SHP77 treated with DMSO at 0.1 percent for 48 hours (cell line): ENCODE data around the gene SMARCC2.

Source experiments
- DNase-seq: peaks from one replicate; lab custom pipeline; 2025; lab: John Stamatoyannopoulos, UW

The SMARCC2 gene

DNA sequence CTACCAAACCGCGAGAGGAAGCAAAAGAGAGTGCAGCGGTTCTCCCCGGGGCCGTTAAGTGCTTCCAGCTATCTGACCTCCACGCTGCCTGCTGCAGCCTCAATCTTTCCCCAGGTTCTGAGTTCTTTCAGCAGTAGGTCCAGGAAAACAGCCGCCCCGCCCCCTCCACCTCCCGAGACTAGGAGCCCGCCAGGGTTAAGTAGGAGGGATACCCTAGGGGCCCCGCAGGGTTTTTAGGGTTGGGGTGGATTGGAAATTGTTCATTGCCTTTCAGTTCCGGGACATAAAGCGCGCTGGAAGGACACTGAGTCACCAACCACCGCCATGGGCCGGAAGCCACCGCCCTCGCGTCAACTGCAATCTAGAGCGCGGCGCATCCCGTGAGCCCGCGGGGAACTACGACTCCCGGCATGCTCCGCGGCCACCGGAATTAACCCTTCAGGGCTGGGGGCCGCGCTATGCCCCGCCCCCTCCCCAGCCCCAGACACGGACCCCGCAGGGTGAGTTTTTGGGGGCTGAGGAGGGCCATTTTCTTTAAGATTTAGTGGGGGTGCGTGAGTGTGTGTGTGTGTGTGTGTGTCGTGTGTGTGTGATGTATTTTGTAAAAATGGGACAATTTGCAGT, 37.0 kb downstream of the SMARCC2 start, which contains the start of gene MYL6B:
TSS of gene MYL6B (plus strand) at position 456 of the 624 bp plus-strand sequence. CDS start 1,332 bp downstream, outside the sequence.
- peak; percentile 78 for DNase-seq

DNA sequence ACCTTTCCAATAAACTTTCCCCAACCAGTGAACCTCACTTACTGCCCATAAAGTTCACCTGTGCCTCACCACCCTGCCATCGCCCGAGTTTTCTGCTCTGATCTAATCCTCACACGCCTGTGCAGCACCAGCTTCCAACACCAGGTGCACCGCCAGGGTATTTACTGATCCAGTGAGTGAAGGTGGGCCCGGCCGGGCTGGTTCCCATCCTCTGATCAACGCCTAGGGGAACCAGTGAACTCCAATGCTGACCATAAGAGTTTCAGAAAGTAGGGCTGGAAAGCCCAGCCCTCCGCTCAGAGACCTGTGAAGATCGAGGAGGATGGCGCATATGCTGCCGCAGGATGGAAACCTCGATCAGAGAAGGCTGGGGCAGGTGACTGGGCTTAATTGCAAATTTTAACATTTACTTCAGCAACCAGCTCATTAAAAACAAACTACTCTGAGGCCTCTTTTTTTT, 37.6 kb downstream of the SMARCC2 start:
- peak; percentile 64 for DNase-seq

DNA sequence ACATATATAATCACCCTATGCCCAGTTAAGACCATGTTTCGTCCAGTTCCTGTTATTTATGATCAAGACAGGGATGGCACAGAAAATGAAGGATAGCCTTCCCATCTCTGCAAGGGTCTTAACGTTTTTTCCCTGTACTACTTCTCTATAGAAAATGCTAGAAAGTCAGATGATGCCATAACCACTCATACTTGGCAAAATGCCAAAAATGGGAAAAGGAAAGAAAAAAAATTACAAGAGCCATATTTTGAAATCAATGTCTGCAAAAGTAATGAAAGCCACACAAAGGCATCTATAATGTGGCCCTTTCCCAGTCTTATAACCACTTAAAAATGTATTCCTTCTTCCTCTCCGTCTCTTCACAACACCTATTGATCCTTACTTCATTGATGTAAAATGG, 38.7 kb downstream of the SMARCC2 start:
- DNase-seq, result no peak

DNA sequence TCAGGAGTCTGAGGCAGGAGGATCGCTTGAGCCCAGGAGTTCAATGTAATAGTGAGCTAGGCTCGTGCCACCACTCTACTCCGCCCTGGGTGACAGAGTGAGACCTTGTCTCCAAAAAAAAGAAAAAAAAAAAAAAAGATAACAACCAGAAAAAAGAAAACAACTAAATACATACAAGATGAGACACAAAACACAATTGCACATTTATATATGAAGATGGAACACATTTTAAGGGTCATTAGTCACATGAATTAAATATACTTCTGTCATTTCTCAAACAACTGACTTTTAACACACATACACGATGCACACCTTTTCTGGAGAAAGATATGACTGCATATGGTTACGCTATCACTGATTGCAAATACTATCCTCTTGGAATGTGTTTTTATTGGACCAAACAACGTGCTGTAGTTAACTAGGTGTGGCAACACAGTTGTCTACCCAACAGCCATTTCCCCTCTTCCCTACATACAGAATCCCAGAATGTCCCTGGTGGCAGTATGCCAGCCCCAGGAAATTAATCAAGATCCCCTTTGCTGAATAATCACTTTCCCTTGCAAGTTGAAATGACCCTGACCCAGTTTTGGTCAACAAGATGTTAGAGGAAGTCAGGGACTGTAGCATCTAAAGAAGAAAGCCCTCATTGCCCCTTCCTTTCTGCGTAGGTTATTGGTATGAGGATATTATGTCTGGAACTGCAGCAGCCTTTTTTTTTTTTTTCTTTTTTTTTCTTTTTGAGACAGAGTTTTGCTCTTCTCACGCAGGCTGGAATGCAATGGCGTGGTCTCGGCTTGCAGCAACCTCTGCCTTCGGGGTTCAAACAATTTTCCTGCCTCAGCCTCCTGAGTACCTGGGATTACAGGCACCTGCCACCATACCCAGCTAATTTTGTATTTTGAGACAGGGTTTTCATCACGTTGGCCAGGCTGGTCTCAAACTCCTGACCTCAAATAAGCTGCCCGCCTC, 42.5 kb downstream of the SMARCC2 start:
- DNase-seq, result no peak

DNA sequence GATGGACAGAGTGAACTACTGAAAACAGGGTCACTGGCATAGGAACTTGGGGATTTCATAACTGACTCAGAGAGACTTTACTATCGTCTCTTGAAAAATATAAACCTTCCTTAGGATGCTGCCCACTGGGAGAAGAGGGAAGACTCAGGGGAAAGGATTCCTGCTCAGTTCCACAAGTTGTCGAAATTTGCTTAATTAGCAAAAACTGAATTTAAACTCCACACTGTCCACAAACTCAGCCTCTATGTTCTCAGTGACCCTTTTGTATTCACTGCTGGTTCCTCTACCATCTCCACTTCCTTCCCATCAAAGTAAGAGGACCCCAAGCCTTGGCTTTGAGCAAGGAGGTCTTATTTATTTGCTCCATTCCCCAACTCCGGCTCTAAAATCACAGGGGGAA, 44.1 kb downstream of the SMARCC2 start:
- no peak for DNase-seq

DNA sequence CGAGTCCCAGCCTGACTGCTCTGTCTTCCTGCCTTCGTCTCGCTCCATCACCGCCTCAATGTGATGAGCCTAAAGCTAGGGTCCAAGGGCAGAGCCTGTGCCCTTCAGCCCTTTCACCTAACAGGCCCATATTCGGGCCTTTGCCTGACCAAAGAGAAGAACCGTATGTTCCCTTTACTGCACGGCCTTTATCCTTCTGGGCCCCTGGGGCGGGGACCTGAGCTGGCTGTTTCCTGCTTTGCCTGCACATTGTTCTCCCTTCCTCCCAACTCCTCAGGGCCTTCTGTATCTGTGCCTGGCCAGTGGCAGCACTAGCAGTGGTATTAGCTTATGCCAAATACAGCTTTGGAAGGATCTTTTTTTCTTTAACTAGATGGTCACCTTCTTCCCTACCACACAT, 45.4 kb downstream of the SMARCC2 start:
- DNase-seq, result no peak

DNA sequence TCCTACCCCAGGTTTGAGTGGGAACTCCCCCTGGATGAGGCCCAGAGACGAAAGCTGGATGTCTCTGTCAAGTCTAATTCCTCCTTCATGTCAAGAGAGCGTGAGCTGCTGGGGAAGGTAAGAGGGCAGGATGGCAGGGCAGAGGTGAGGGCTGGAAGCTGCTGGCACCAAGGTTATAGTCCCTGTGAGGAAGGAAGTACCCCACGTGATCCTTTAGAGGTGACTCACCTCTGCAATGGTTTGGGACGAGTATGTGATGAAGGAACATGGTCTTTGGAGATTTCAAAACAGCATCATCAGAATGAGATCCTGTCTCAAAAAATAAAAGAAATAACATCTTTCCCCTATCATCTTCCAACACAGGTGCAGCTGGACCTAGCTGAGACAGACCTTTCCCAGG, 46.1 kb downstream of the SMARCC2 start:
- DNase-seq, result no peak

DNA sequence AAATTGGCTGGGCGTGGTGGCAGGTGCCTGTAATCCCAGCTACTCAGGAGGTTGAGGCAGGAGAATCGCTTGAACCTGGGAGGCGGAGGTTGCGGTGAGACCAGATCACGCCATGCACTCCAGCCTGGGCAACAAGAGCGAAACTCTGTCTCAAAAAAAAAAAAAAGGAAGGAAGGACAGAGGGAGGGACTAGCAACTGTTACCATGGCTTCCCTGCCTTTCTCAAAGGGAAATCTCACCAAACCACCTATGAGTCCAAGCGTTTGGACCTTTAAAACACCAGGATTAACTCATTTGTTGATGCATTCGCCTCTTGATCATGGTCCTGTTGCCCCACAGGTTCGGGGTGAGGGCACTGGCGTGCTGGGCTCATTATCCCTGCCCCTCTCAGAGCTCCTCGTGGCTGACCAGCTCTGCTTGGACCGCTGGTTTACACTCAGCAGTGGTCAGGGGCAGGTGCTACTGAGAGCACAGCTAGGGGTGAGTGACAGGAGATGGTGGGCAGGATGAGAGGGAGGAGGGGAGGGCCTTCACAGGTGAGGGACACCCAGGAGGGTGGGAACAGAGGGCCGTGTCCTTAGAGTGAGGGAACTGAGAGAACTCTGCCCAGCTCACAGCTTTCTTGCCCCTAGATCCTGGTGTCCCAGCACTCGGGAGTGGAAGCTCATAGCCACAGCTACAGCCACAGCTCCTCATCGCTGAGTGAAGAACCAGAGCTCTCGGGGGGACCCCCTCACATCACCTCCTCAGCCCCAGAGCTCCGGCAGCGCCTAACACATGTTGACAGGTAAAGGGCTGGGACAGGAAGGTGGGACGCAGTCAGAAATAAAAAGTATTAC, 47.1 kb downstream of the SMARCC2 start:
- no peak for DNase-seq

DNA sequence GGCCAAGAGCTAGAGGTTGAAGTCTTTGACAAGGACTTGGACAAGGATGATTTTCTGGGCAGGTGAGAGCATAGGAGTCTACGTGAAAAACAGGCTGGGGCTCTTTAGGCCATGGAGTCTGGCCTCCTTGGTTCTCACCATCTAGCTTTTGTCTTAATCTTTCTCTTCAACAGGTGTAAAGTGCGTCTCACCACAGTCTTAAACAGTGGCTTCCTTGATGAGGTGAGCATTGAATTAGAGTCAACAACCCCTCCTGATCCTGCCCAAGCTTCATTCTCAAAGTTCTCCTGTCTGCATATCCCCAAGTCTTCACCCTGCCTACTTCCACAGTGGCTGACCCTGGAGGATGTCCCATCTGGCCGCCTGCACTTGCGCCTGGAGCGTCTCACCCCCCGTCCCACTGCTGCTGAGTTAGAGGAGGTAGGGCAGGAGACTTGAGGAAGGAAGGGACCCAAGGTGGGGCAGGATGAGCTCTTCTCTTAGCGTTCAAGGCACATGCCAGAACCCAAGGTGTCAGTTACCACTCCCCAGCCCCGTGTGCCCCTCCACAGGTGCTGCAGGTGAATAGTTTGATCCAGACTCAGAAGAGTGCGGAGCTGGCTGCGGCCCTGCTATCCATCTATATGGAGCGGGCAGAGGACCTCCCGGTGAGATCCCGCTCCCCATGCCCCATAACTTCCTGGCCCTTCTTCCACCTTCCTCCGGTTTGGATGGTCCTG, 51.3 kb downstream of the SMARCC2 start:
- no peak for DNase-seq

DNA sequence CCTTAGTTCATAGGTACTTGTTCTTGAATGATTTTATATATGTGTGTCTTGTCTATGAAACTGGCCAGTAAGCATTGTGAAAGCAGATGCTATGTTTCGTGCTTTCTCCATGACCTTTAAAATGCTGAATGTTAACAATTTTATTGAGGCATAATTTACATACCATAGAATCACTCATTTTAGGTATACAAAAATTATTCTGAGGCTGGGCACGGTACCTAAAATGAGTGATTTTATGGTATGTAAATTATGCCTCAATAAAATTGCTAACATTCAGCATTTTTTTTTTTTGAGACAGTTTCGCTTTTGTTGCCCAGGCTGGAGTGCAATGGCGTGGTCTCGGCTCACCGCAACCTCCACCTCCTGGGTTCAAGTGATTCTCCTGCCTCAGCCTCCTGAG, 54.4 kb downstream of the SMARCC2 start:
- no peak for DNase-seq

DNA sequence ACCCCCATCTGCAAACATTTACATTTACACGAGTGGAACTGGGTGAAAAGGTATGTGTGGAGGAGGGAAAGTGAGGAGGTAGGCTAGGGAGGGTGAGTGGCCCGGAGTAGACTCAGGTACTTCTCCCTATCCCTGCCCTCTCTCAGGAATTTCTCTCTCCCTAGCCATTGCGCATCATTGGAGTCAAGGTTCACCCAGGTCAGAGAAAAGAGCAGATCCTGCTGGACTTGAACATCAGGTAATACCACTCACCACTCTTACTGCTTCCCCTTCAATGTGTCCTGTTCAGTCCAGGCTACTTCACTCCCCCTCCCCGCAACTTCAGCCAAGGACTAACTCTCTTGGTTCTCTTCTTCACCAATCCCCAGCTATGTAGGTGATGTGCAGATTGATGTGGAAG, 58.4 kb downstream of the SMARCC2 start:
- no peak for DNase-seq

DNA sequence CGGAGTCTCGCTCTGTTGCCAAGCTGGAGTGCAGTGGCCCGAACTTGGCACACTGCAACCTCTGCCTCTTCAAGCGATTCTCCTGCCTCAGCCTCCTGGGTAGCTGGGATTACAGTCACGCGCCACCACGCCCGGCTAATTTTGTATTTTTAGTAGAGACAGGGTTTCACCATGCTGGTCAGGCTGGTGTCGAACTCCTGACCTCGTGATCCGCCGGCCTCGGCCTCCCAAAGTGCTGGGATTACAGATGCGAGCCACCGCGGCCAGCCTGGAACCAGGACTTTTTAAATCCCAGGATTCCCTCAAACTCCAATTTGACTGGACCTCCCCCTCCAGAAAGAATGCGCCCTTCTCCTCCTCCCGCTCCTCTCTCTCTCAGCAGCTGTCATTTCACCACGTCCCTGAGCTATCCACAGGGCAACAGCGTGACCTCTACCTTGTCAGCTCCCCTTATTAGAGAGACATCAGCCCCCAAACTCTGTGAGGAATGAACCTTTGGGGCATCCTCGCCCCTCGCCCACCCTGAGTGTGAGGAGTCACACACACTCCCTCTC, 59.3 kb downstream of the SMARCC2 start:
- no peak for DNase-seq

DNA sequence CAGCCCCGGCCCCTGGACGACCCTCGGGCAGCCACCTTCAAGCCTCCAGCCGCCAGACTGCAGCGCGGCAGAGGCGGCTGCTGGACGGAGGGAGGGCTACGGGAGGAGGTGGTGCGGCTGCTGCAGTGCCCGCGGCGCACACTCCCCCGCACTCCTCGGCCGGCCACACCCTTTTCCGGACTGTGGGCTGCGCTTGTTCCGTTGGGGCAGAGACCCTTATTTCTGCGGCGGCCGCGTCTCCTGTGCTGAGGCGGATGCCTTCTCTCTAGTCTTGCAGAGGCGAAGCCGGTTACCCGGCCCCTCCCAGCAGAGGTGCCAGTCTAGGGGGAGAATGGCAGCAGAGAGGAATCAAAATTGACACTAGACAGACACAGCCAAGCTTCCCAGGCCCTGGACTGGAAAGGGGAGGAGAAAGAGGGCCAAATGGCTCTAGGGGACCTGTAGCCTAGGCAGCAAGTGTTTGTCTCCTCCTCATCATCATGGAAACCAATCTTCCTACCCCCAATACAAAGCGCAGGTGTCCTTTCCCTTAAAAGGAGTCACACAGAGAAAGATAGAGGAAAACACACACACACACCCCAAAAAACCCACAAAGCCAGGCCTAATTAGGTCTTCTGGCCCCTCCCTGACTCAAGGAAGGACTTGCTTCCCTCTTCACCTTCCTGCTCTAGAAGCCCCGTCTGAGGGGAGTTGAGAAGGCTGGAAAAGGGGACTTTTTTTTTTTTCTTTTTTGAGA, 59.9 kb downstream of the SMARCC2 start:
- DNase-seq, result peak; percentile 31

DNA sequence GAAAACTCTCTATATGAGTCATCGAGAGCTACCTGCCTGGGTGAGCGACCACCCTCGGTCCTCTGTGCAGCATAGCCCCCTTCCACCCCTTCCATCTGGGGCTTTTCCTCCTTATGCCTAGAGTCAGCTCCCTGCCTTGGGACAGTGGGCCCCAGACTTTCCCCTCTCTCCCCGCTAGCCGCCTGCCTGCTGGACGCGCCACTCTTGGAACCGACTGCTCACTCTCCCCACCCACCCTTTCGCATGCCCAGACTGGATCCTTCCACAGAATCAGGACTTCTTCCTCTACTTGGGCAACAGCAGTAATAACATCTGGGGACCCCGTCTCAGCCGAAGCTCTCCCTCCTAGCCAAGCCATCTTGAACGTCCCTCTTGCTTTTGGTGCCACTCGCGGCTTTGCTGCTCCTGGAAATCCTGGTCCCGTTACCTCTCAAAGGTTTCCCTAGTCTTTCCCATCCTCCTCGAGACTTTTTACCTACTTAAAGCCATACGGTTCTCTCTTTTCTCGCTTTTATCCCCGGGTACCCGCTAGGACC, 60.5 kb downstream of the SMARCC2 start:
- DNase-seq, result no peak

DNA sequence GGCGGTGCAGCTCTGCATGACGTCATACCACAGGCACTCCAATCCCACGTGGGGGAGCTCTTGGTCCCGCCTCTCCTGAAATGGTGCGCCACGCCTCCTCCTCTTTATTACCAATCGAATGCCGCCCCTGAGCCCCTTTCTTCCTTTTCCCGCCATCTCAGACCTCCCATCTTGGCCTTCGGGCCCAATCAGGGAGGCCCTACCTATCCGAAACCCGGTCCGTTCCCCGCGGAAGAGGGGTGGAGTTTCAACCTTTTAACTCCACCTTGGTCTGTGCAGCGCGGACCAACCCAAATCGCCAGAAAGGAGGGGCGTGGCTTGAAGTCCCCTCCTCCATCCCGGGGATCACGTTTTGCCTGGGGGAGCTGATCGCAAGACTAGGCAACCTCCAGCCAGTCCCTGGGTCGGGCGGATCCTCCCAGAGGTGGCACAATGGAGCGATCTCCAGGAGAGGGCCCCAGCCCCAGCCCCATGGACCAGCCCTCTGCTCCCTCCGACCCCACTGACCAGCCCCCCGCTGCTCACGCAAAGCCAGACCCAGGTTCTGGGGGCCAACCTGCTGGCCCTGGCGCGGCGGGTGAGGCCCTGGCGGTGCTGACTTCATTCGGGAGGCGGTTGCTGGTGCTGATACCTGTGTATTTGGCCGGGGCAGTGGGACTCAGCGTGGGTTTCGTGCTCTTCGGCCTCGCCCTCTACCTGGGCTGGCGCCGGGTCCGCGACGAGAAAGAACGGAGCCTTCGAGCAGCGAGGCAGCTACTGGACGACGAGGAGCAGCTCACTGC, 61.2 kb downstream of the SMARCC2 start, which contains the start of gene ESYT1:
TSS of gene ESYT1 (plus strand) at position 380 of the 782 bp plus-strand sequence. CDS start at position 433, 53 bp downstream.
- DNase-seq, result peak; percentile 98

DNA sequence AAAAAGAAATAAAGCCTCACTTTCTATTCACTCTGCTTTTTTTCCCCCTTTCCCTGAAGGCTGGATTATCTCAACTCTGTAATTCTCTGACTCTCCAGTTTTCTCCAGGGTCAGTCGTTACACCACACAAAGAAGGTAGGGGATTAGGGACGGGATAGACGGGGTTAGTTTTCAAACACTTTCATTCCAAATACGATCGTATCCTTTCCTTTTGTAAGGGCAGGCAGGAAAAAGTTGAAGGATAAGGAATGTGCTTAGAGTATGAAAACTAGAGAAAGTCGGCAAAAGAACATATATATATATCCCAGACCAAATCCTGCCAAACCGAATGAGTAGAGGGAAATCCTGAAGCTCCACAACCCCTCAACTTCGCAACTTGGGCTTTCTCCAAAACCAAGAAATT, 61.8 kb downstream of the SMARCC2 start:
- DNase-seq, result no peak

DNA sequence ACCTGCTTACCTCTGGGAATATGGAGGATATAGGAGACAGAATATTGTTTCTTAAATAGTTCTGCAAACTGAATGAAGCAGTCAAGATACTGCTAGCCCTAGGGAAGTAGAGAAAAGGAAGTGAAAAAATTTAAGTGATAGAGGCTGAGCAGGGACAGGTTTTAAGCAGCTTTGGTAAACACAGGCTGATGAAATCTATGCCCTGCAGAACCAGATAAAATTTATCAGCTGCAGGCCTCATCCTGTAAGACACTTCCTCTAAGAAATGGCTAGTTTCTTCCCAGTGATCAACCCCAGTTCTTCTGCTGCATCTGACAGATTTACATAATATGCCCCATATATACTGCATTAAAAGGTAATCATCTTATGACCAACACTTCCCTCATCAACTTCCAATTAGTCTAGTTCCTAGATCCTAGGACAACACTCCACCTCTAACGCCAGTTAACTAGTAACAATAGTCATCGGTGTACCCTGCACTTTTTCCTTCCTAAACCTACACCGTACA, 62.5 kb downstream of the SMARCC2 start:
- no peak for DNase-seq

DNA sequence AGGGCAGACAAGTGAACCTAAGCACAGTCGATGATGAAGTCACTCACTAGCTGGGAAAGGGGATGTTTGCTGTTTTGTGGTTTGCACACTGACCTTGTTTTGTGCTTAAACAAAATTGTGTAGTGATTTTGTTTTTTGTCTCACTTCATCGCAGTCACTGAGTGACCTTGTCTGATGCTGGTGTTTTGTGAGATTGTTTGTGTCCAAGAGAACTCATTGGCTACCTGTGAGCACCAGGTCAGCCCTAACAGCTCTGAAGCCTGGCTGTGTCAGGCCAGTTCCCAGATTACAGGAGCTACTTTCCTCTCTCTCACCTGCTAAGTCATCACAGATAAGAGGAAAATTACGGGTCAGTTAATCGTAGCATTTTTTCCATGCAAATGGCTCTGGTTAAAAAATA, 65.2 kb downstream of the SMARCC2 start:
- DNase-seq, result no peak

DNA sequence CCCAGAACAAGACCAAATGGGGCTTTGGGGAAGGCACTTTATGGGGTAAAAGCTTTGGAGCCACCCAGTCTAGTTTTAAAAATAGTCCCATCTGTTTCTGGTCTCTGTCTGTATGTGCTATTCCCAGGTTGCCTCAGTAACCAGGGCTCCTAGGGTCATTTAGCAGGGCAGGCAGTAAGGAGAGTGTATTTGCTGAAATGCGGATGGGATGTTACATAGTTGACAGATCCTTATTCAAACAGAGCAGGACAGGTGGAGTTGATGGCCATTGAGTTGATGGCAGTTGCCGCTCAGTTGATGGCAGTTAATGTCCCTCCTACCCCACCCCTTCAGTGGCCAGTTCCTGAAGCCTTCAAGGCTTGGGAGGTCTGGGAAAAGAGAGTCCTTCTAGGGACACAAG, 66.6 kb downstream of the SMARCC2 start:
- DNase-seq, result peak; percentile 57
